ENCODE measurements around the gene OR5C1.

DNA sequence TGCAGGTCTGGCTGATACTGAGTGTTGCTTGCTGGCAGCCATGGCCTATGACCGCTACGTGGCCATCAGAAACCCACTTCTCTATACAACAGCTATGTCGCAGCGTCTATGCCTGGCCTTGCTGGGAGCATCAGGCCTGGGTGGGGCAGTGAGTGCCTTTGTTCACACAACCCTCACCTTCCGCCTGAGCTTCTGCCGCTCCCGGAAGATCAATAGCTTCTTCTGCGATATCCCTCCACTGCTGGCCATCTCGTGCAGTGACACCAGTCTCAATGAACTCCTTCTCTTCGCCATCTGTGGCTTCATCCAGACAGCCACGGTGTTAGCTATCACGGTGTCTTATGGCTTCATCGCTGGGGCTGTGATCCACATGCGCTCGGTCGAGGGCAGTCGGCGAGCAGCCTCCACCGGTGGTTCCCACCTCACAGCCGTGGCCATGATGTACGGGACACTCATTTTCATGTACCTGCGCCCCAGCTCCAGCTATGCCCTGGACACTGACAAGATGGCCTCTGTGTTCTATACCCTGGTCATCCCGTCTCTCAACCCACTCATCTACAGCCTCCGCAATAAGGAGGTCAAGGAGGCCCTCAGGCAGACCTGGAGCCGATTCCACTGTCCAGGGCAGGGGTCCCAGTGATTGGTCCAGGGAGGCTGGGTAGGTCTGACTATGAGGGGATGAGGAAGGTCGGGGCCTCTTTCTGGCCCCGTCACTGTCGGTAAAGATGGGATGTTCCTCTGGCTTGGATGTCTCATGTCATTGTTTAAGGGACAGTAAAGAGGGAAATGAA is 718 bp downstream of the OR5C1 start:
- TF ChIP-seq, protein P1, sequence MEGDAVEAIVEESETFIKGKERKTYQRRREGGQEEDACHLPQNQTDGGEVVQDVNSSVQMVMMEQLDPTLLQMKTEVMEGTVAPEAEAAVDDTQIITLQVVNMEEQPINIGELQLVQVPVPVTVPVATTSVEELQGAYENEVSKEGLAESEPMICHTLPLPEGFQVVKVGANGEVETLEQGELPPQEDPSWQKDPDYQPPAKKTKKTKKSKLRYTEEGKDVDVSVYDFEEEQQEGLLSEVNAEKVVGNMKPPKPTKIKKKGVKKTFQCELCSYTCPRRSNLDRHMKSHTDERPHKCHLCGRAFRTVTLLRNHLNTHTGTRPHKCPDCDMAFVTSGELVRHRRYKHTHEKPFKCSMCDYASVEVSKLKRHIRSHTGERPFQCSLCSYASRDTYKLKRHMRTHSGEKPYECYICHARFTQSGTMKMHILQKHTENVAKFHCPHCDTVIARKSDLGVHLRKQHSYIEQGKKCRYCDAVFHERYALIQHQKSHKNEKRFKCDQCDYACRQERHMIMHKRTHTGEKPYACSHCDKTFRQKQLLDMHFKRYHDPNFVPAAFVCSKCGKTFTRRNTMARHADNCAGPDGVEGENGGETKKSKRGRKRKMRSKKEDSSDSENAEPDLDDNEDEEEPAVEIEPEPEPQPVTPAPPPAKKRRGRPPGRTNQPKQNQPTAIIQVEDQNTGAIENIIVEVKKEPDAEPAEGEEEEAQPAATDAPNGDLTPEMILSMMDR (conservative IDR thresholded peaks at IDR 0.05 in 1 of 2, IDR thresholded peaks at IDR 0.05 in 1 of 2; ENCODE audit: extremely low read depth in 1 of 2, insufficient read depth in 1 of 2, low read depth in 1 of 2, low read length in 2 of 2): no peak
- no peak for TF ChIP-seq EZH2 (IDR thresholded peaks at IDR 0.05; ENCODE audit: borderline replicate concordance, low read length)
